Raji (cell line): ENCODE results near the gene COL13A1.

ENCODE experiments used
- POLR2A ChIP-seq: IDR thresholded peaks from 2 replicates; pipeline ENCODE4 v1.6.1; 2011; ENCODE audit warnings: low read depth, low read length, control low read depth; ENCODE audit not compliant: insufficient read depth

Gene COL13A1

GRCh38 chr10:69801434-69802315 lies at the start of gene COL13A1:
Gene COL13A1, plus strand, starts transcription at chr10:69801906. Its CDS starts 518 bp downstream, at chr10:69802424.
- no peak for TF ChIP-seq POLR2A

DNA sequence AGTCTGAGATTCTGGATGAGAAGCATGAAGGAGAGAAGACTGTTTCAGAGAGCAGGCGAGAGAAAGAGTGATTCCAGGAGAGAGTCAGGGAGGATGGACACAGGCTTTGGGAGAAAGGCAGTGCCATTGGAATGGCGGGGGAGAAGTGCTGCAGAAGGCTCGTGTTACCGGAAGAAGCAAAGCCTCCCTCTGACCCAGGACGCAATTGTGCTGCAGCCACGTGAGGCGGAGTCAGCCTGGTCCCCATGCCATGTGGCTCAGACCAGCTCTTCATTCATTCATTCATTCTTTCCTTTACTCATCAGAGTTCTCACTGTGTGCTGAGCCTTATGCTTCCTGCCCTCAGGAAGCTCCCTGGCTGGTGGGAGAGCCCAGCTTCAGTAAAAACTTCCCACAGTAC lies 49.2 kb upstream of the COL13A1 start:
- TF ChIP-seq POLR2A: no peak

DNA sequence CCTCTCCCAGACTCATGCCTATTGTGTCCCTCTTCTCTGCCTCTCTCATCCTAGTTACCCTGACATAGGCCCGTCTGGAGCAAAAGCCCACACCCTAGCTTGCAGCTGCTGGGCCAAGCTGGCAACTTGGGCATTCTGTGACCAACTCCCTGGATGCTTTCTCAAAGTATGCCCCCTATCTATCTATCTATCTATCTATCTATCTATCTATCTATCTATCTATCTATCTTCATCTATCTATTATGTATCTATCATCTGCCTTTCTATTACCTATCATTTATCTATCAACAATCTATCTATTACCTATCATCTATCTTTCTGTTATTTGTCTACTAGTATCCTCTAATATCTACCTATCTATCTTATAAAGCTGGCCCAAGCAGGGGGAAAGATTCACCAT lies 45.4 kb upstream of the COL13A1 start:
- TF ChIP-seq POLR2A: no peak

- no peak for TF ChIP-seq POLR2A
Observed at GRCh38 chr10:69757206-69757552, 44.5 kb upstream of the COL13A1 start.

DNA sequence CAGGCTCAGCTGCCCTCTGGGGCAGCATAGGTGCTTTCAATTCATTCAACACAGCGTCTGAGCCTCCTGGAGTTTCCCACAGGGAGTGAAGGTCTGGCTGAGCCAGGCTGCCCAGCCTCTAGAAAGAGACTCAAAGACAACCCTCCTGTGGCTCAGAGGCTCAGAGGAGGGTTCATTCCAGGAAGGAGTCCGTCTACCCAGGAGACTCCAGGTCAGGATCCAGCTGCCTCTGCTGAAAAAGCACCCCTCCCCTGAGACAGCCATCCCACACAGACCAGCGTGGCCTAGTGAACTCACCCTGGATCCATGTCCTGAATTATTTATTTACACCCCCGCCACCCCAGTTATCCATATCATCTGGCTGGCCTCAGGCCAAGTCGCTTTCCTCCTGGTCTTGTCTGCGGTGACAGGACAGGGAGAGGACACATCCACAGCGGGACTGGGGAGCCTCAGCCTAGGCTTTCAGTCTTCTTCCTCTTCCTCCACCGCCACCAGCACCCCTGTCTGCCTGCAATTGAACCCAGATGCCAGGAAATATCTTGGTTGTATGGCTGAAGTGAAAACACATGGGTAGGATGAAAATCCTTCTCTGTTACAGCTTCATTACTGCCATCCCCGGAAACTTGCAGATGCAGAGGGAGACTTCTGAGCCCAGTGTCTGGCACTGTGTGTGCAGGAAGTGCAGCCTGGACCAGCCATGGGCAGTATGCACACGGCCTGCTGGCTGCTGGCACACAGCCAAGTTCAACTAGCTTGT lies 44.0 kb upstream of the COL13A1 start:
- TF ChIP-seq POLR2A: no peak

- no peak for TF ChIP-seq POLR2A
Observed at GRCh38 chr10:69758310-69758728, 43.4 kb upstream of the COL13A1 start.

GRCh38 chr10:69759641-69760040 lies 42.1 kb upstream of the COL13A1 start:
- TF ChIP-seq POLR2A: no peak

DNA sequence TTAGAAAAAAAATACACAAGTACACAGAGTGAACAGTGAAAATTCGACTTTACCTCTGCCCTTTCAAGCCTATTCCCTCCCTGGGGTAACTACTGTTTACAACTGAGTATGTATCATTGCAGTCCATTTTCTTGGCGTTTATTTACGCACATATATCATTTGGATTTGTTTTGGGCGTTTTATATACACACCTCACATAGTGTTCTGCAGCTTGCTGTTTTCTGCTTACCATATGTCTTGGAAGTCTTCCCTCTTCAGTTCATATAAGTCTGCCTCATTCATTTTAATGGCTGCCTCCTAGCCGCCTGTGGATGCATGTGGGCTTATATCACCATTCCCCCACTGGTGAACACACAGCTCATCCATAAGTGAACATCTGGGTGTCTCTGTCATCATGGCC lies 41.6 kb upstream of the COL13A1 start:
- no peak for TF ChIP-seq POLR2A

GRCh38 chr10:69761320-69761719 lies 40.4 kb upstream of the COL13A1 start:
- no peak for TF ChIP-seq POLR2A

DNA sequence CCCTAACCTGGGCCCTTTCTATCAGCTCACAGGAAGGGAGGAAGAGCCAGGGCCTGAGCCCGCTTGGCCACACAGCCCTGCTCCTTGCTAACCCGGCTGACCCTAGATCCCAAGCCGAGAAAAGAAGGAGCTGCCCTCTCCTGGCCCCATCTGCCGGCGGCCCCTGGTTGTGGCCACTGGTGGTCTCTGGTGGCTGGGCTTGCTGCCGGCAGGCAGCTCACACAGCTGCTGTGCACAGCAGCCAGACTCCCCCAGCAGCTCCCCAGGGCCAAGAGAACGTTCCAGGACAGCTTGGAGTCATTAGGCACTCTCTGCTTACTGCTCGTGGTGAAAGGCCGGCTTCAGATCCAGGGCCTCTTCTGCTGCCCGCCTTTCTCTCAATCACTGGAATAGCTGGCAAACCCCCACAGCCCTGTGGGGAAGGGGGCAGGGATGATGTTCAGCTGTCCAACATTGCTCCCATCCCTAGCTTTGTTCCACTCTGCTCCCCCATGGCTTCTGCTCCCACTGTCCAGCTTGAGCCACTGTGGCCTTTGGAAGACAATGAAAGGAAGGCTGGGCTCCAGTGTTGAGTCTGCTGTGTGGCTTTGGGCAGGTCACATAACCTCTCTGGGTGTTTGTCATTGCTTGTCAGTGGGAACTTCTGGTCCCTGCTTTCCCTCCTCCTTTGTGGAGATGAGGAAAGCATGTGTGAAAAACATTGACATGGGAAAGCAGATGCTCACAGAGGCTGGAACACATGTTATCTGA lies 35.4 kb upstream of the COL13A1 start:
- no peak for TF ChIP-seq POLR2A

DNA sequence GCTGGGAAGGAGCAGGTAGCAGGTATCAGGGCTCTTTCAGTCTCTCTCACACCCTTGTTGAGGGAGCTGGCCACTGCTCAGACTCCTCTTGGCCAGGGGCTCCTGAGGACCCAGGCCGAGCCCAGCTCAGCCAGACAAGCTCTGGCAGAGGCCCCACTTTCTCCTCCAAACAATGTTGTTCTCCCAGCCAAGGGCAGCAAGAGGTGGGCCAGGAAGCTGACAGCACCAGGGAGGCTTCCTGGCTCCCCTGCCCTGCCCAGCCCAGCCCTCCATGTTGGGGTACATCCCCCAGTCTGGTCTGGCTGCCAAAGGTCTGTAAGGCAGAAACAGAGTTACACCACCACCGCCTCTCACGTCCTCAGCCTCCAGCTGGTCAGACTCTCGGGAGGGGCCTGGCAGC lies 33.9 kb upstream of the COL13A1 start:
- TF ChIP-seq POLR2A: no peak

DNA sequence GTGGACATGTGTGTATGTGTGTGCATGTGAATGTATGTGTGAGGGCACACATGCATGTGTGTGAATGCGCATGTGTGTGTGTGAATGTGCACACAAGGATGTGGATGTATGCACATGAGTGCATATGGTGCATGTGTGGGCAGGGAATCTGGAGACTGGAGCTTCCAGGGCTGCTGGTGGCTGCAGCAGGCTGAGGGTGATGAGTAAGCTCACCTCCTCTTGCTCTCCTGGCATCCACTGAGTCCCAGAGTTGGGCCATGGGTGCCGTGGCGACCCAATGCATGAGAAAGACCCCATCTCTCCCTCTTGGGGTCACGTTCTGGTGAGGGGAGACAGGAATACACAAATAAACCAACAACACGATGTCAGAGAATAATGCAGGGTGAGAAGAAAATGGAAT lies 33.3 kb upstream of the COL13A1 start:
- no peak for TF ChIP-seq POLR2A

DNA sequence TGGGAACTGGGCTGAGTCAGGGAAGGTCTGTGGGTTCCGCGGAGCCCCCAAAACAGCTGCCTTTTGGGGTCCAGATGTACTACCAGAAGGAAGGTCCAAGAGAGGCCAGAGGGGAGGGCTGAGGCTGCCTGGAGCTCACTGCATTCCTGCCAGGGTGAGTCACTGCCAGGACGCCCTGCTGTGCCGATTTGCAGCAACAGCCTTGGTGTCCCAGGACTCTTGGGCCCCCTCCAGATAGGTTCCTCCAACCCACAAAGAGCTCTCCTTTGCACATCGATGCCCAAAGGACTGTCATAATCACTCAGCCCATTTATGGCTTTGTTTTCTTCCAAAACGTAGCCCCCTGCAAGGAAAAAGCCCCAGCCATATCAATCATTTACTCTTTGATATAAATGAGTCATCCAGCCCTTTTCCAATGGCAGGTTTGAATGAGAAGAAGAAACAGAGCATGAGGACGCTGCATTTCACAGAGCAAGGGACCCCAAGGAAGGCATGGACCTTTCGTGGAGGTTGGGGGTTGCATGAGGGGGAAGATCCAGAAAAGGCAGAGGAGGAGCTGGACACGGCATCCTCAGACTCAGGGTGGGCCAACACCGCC lies 32.2 kb upstream of the COL13A1 start:
- TF ChIP-seq POLR2A: no peak

DNA sequence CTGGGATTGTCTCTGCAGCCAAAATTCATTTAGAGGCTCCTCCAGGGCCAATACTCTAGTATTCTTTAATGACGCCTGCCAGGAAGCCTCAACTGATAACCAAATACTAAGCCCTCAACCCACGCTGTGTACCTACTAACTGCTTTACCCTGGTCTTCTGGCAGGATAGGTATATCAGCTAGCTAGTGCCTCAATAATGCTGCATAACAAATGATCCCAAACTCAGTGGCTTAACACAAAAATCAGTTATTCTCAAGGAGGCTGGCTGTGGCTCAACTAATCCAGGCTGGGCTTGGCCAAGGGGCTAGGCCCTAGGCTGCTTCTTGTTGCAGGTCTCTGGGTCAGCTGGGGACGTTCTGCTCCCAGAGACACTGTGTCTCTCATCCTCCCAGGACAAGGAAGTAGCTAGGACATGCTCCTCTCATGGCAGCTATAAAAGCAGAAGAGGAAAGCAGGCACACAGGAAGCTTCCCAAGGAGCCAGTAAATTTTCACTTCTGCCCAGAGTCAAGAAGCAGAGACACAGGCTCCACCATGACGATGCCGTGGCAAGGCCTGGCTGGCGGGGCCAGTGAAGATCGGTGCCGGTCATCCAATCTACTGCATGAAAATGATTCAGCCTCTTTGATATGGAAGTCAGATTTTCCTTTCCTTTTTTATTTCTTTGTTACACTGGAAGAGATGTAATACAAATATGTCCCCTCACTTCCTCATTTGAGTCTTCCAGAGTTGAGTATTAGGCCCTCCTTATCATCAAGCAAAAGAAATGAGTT lies 28.6 kb upstream of the COL13A1 start:
- no peak for TF ChIP-seq POLR2A

DNA sequence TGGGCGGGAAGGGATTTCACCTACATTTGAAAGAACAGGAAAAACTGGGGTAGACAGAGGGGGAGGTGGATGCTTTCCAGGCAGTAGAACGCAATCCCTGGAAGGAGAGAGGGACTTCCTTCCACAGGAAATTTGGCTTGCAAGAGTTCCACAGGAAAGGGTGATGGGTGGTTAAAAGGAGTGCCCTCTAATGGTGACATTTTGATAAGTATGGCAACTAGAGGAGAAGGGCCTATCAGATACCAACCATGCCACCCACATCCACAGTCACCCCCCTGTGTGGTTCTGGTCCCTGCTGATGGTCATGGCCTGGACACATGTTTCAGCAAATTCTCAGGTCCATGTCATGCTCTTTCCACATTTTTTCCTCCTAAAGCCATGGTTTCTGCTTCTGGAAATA lies 27.1 kb upstream of the COL13A1 start:
- TF ChIP-seq POLR2A: no peak

DNA sequence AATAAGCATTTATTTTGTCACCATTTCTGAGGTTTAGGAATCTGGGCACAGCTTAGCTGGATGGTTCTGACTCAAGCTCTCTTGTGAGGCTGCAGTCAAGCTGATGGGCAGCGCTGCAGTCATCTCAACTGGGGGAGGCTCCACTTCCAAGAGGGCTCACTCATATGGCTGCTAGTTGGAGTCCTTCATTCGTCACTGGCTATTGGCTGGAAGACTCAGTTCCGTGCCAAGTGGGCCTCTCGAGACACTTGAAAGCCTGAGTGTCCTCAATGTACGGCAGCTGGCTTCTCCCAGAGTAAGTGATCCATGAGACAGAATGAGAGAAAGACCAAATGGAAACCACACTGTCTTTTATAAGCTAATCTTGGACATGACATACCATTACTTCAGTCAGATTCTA lies 21.6 kb upstream of the COL13A1 start:
- no peak for TF ChIP-seq POLR2A
